SK-N-SH (cell line): ENCODE measurements around the gene SUPT20H. TPM values are rescaled to one million over a fixed set of nuclear protein-coding genes. Genes with fewer than 3 reads are reported as not detected.

Experiments
- CTCF ChIA-PET: fragments of 300-600, 350-600 bp; formaldehyde crosslinking; extraction: SDS; loops from one replicate; lab custom pipeline; 2021; lab: Yijun Ruan, JAX
- POLR2A ChIA-PET: fragments of 350-600 bp; sonication (Branson Sonifier 250); formaldehyde crosslinking; extraction: SDS; loops from one replicate; lab custom pipeline; 2020; ENCODE audit warnings: antibody characterized with exemption, inconsistent platforms; lab: Yijun Ruan, JAX
- DNase-seq: peaks from one replicate; pipeline ENCODE4 v3.0.0; 2012
- H2AFZ ChIP-seq: fragments of 200-600 bp; sonication (generic); 2 replicates; pipeline ENCODE4 v1.8.1; 2016; ENCODE audit warnings: antibody characterized with exemption, mild to moderate bottlenecking, low read depth
- H3F3A ChIP-seq: fragments of 200-600 bp; sonication (generic); replicated peaks from 2 replicates; pipeline ENCODE3; 2016; ENCODE audit warnings: antibody characterized with exemption, mild to moderate bottlenecking; ENCODE audit not compliant: insufficient read depth
- H3K27ac ChIP-seq, 2 experiments: fragments of 200-500 bp in 1 of 2; fragments of 200-600 bp in 1 of 2; sonication (Bioruptor generic) in 1 of 2; sonication (generic), shearing (Covaris generic) in 1 of 2; 2 replicates each; pipeline versions ENCODE4 v1.5.1 to v1.6.1; 2014 to 2016; ENCODE audit warnings: low read depth in 2 of 2, inconsistent platforms in 1 of 2, low read length in 1 of 2, mild to moderate bottlenecking in 1 of 2, mixed read lengths in 1 of 2
- H3K27me3 ChIP-seq: fragments of 200-600 bp; sonication (generic), shearing (Covaris generic); 2 replicates; pipeline ENCODE4 v1.6.1; 2016; ENCODE audit warnings: mixed run types; ENCODE audit not compliant: insufficient read depth
- H3K36me3 ChIP-seq, 2 experiments: fragments of 200-500 bp in 1 of 2; fragments of 200-600 bp in 1 of 2; sonication (Bioruptor generic) in 1 of 2; sonication (generic) in 1 of 2; replicated peaks in 1 of 2; 2 replicates each; pipeline versions ENCODE3 to v1.5.1; 2014 to 2016; ENCODE audit warnings: low read length in 1 of 2, mild to moderate bottlenecking in 1 of 2; ENCODE audit not compliant: insufficient read depth in 2 of 2, control insufficient read depth in 1 of 2
- H3K4me1 ChIP-seq, 2 experiments: fragments of 200-500 bp in 1 of 2; fragments of 200-600 bp in 1 of 2; sonication (Bioruptor generic) in 1 of 2; sonication (generic), shearing (Covaris generic) in 1 of 2; 2 replicates each; pipeline versions ENCODE4 v1.5.1 to v1.6.1; 2014 to 2016; ENCODE audit warnings: low read depth in 1 of 2, low read length in 1 of 2, mixed run types in 1 of 2; ENCODE audit not compliant: insufficient read depth in 2 of 2, control insufficient read depth in 1 of 2
- H3K4me2 ChIP-seq: fragments of 200-600 bp; sonication (generic), shearing (Covaris generic); 2 replicates; pipeline ENCODE4 v1.6.1; 2017; ENCODE audit warnings: mixed run types
- H3K4me3 ChIP-seq, 2 experiments: fragments of 200-500 bp in 1 of 2; fragments of 200-600 bp in 1 of 2; sonication (Bioruptor generic) in 1 of 2; sonication (generic), shearing (Covaris generic) in 1 of 2; 2 replicates each; pipeline versions ENCODE4 v1.5.1 to v1.8.1; 2014 to 2016; ENCODE audit warnings: low read depth in 2 of 2, inconsistent platforms in 1 of 2, low read length in 1 of 2, mild to moderate bottlenecking in 1 of 2, mixed read lengths in 1 of 2, moderate library complexity in 1 of 2
- H3K79me2 ChIP-seq: fragments of 200-600 bp; sonication (generic); 2 replicates; pipeline ENCODE4 v1.8.1; 2017; ENCODE audit warnings: mild to moderate bottlenecking; ENCODE audit not compliant: insufficient read depth
- H3K9ac ChIP-seq: fragments of 200-600 bp; sonication (generic); 2 replicates; pipeline ENCODE4 v1.6.1; 2017; ENCODE audit warnings: mixed run types
- H3K9me2 ChIP-seq: fragments of 200-600 bp; sonication (generic); 2 replicates; pipeline ENCODE4 v1.6.1; 2017; ENCODE audit warnings: mixed run types
- H3K9me3 ChIP-seq: fragments of 200-600 bp; sonication (generic); 2 replicates; pipeline ENCODE4 v1.6.1; 2017; ENCODE audit warnings: mixed run types, mild to moderate bottlenecking, moderate library complexity
- H4K20me1 ChIP-seq: fragments of 200-600 bp; sonication (generic); 2 replicates; pipeline ENCODE4 v1.6.1; 2017; ENCODE audit warnings: mild to moderate bottlenecking, mixed run types; ENCODE audit not compliant: insufficient read depth
- CTCF ChIP-seq: fragments of 200-600 bp; sonication (generic); IDR thresholded peaks from 2 replicates; pipeline ENCODE4 v1.6.1; 2017; ENCODE audit warnings: antibody characterized with exemption, mild to moderate bottlenecking, moderate library complexity
- EP300 ChIP-seq, 2 experiments: IDR thresholded peaks; 2 replicates each; pipeline versions ENCODE4 v1.4.0 to v1.6.1; 2012; ENCODE audit warnings: borderline replicate concordance in 1 of 2, low read depth in 1 of 2, low read length in 1 of 2
- FOXJ3 ChIP-seq: sonication (generic); formaldehyde crosslinking; IDR thresholded peaks from 2 replicates; pipeline ENCODE4 v1.5.1; 2020; ENCODE audit warnings: mild to moderate bottlenecking, missing genetic modification reagents
- FOXM1 ChIP-seq: IDR thresholded peaks from 2 replicates; pipeline ENCODE4 v1.4.0; 2012; ENCODE audit warnings: low read depth, mild to moderate bottlenecking
- GABPA ChIP-seq: IDR thresholded peaks from 2 replicates; pipeline ENCODE4 v1.4.0; 2012; ENCODE audit warnings: low read depth, mild to moderate bottlenecking
- MEF2A ChIP-seq: IDR thresholded peaks from 2 replicates; pipeline ENCODE4 v1.4.0; 2012; ENCODE audit warnings: low read depth, borderline replicate concordance
- PBX3 ChIP-seq: IDR thresholded peaks from 2 replicates; pipeline ENCODE4; 2012
- POLR2AphosphoS5 ChIP-seq: IDR thresholded peaks from 2 replicates; pipeline ENCODE4 v1.6.1; 2012; ENCODE audit warnings: low read depth, low read length
- RFX5 ChIP-seq: IDR thresholded peaks from 2 replicates; pipeline ENCODE4 v1.6.1; 2012; ENCODE audit warnings: mild to moderate bottlenecking, improper control_type of control experiment, low read length
- TCF12 ChIP-seq: IDR thresholded peaks from 2 replicates; pipeline ENCODE4 v1.4.0; 2012
- USF2 ChIP-seq: fragments of 150-350 bp; IDR thresholded peaks from 2 replicates; pipeline ENCODE4 v1.6.1; 2017; ENCODE audit warnings: antibody characterized with exemption, low read length, low read depth, borderline replicate concordance
- YY1 ChIP-seq: IDR thresholded peaks from 2 replicates; pipeline ENCODE4 v1.4.0; 2012; ENCODE audit warnings: low read depth, mild to moderate bottlenecking
- ZBTB33 ChIP-seq: IDR thresholded peaks from 2 replicates; pipeline ENCODE4 v1.4.0; 2012; ENCODE audit warnings: low read depth, borderline replicate concordance
- WGBS: methylation state at CpG from one replicate; pipeline ENCODE4 v1.1.6; 2017; ENCODE audit warnings: low lambda C conversion rate; 5-methylcytosine and 5-hydroxymethylcytosine counted together
- polyA plus RNA-seq, 3 experiments: library from polyadenylated mRNA; depleted of rRNA; stranded (reverse); fragments of >200 nt; gene quantifications; 2 replicates each; pipeline ENCODE4 v1.2.3, GENCODE V29; 2012

Gene SUPT20H
- polyA plus RNA-seq, 1 of the 3 experiments (the other 2 are of a cell fraction) = 39.4 TPM

GRCh38 chr13:37047032-37047431 is 12.5 kb downstream of the SUPT20H start:
- H3K9me3 ChIP-seq = no peaks in the 10 kb centered on the region
- H3K9me2 ChIP-seq = no peaks in the 10 kb centered on the region
- no peak overlapping the region for H2AFZ ChIP-seq
- ChIA-PET CTCF (interaction anchor here (2.1 to 2.6 kb wide), 2 partner anchors 8 to 12 kb away, joined by 5 to 10 read pairs; no protein-coding TSS in a partner anchor), POLR2A (no interaction called here)
- H3K4me2 ChIP-seq = no peak overlapping the region
- no peak overlapping the region for H3K27ac ChIP-seq
- 91% methylated on average over 2 of the region's 2 CpGs for WGBS
- TF ChIP-seq ZBTB33 = no peak
- TF ChIP-seq POLR2AphosphoS5 = no peak
- TF ChIP-seq MEF2A = no peak
- no peak for TF ChIP-seq GABPA
- TF ChIP-seq CTCF = no peak
- no peak for TF ChIP-seq RFX5
- TF ChIP-seq TCF12 = no peak
- no peak for TF ChIP-seq YY1
- TF ChIP-seq FOXM1 = no peak
- no peak for TF ChIP-seq FOXJ3 (CRISPR knock-in tag)
- no peak for TF ChIP-seq PBX3
- TF ChIP-seq EP300 (IDR thresholded peaks at IDR 0.05; ENCODE audit: borderline replicate concordance in 1 of 2, low read depth in 1 of 2, low read length in 1 of 2) = no peak
- TF ChIP-seq USF2 = no peak
- peaks cover 62% of the 10 kb centered on the region for H3K79me2 ChIP-seq
- DNase-seq = no peak
- peaks cover 80 to 88% of the 10 kb centered on the region in 2 experiments for H3K36me3 ChIP-seq
- peaks cover 0 to 6% of the 10 kb centered on the region in 2 experiments; a peak in 1 of 4 replicates for H3K4me1 ChIP-seq
- no peak overlapping the region for H3K4me3 ChIP-seq
- H3K9ac ChIP-seq = no peak overlapping the region
- peaks cover 16% of the 10 kb centered on the region for H3F3A ChIP-seq
- H3K27me3 ChIP-seq = no peaks in the 10 kb centered on the region
- peaks cover 33% of the 10 kb centered on the region for H4K20me1 ChIP-seq
